ENCODE results near the gene RYR3. TPM values are rescaled to one million over a fixed set of nuclear protein-coding genes. Genes with fewer than 3 reads are reported as not detected.

Gene RYR3
- total RNA-seq, 6 experiments from 2014 or later = not detected

DNA sequence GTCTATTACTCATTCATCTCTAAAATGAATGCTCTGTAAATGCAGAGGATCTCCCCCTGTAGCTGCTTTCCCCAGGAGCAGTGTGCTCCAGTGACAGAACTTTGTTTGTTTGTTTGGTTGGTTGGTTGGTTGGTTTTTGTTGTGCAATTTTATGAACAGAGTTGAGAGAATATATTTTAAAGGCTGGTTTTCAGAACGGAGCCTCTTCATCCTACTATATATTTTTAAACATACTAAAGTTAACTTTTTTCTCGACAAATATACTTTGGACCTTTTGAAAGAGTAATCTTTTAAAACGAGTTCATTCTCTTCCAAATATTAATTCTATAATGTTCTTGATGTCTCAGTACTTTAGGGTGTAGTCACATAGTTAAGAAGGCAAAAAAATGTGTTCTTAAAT, 20.2 kb downstream of the RYR3 start:
- no peaks in the 10 kb centered on the region for H3K36me3 Mint-ChIP-seq (ENCODE audit: low read depth)
- TF ChIP-seq, protein P1, sequence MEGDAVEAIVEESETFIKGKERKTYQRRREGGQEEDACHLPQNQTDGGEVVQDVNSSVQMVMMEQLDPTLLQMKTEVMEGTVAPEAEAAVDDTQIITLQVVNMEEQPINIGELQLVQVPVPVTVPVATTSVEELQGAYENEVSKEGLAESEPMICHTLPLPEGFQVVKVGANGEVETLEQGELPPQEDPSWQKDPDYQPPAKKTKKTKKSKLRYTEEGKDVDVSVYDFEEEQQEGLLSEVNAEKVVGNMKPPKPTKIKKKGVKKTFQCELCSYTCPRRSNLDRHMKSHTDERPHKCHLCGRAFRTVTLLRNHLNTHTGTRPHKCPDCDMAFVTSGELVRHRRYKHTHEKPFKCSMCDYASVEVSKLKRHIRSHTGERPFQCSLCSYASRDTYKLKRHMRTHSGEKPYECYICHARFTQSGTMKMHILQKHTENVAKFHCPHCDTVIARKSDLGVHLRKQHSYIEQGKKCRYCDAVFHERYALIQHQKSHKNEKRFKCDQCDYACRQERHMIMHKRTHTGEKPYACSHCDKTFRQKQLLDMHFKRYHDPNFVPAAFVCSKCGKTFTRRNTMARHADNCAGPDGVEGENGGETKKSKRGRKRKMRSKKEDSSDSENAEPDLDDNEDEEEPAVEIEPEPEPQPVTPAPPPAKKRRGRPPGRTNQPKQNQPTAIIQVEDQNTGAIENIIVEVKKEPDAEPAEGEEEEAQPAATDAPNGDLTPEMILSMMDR (IDR thresholded peaks at IDR 0.05) = no peak
- DNase-seq = no peak
- peaks cover 16% of the 10 kb centered on the region for H3K27me3 Mint-ChIP-seq (ENCODE audit: insufficient read depth)
- no peaks in the 10 kb centered on the region for H3K4me1 Mint-ChIP-seq (ENCODE audit: low read depth)
- H3K4me3 Mint-ChIP-seq = no peak overlapping the region
- no peak overlapping the region for H3K27ac Mint-ChIP-seq
- no peaks in the 10 kb centered on the region for H3K9me3 Mint-ChIP-seq

- no peak for DNase-seq
- no peaks in the 10 kb centered on the region; the same call in 1 of the 2 replicates for H3K9me3 Mint-ChIP-seq
- H3K4me1 Mint-ChIP-seq (ENCODE audit: low read depth) = no peaks in the 10 kb centered on the region
- H3K27ac Mint-ChIP-seq = no peak overlapping the region
- no peak overlapping the region for H3K4me3 Mint-ChIP-seq
- peaks cover 22% of the 10 kb centered on the region for H3K27me3 Mint-ChIP-seq (ENCODE audit: insufficient read depth)
- no peaks in the 10 kb centered on the region for H3K36me3 Mint-ChIP-seq (ENCODE audit: low read depth)
- TF ChIP-seq, protein P1 (IDR thresholded peaks at IDR 0.05) = no peak
Measured at GRCh38 chr15:33341953-33342352, 31.2 kb downstream of the RYR3 start.

DNA sequence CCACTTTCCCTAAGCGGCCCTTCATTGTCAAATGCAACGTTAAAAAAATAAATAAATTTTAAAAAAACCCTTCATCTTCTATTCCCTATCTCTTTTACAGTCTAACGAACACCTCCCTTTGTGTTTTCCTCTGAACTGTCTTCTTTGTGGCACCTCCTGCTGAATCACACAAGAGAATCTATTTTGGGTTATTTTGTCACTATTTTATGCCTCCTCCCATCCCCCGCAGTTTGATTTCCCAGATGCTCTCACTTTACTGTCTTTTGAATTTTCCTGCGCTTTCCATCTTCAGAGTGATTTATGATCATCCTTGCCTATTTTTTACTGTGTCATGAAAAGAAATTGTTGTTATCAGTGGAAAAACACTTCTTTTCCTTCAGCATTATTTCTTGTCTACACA, 32.5 kb downstream of the RYR3 start:
- no peak for DNase-seq
- TF ChIP-seq, protein P1 (IDR thresholded peaks at IDR 0.05) = no peak
- Mint-ChIP-seq H3K36me3 (ENCODE audit: low read depth) (no peaks in the 10 kb centered on the region), H3K27me3 (ENCODE audit: insufficient read depth) (peaks cover 19% of the 10 kb centered on the region), H3K27ac (no peak overlapping the region), H3K4me3 (no peak overlapping the region), H3K9me3 (no peaks in the 10 kb centered on the region; the same call in 1 of the 2 replicates), H3K4me1 (ENCODE audit: low read depth) (no peaks in the 10 kb centered on the region)

GRCh38 chr15:33344111-33344510, 33.3 kb downstream of the RYR3 start:
- H3K9me3 Mint-ChIP-seq = no peaks in the 10 kb centered on the region; the same call in 1 of the 2 replicates
- no peak for DNase-seq
- no peaks in the 10 kb centered on the region for H3K4me1 Mint-ChIP-seq (ENCODE audit: low read depth)
- H3K27ac Mint-ChIP-seq = no peak overlapping the region
- TF ChIP-seq, protein P1 (IDR thresholded peaks at IDR 0.05) = no peak
- no peaks in the 10 kb centered on the region for H3K36me3 Mint-ChIP-seq (ENCODE audit: low read depth)
- no peak overlapping the region for H3K4me3 Mint-ChIP-seq
- peaks cover 15% of the 10 kb centered on the region for H3K27me3 Mint-ChIP-seq (ENCODE audit: insufficient read depth)

DNA sequence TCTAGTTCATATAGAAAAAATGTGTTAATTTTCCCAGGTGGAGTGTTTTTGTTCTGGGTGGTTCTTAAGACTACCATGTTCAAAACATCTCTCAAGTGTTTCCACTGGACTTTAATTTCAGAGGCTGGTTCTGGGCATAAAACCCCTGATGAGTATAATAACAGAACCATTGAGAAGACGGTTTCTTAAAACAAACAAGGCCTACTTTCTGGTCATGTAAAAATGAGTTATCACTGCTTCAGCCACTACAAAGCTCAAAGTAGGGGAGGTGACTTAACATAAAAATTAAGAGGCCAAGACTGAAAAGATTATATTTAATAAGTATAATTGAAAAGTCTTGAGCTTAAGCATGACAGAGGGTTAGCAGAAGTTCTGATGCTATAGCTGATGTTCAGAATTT, 33.8 kb downstream of the RYR3 start:
- TF ChIP-seq, protein P1 (IDR thresholded peaks at IDR 0.05) = no peak
- peaks cover 13% of the 10 kb centered on the region for H3K27me3 Mint-ChIP-seq (ENCODE audit: insufficient read depth)

DNA sequence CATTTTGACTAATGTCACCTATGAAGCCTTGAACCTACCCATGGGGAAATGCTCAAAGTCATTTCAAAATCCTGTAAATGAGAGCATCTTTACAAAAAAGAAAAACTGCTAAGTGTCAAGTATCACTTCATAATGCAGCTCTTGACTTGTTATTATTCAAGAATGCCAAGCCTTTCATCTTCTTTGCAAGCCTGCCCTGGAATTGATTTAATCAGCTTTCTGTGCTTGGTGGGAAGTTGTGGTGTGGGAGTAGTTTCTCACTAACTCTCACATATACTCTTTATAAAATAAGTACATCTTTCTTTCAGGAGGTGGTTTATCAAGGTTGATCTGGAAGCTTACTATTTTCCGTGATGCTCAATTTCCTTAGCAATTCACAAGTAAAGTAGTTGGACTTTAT, 43.6 kb downstream of the RYR3 start:
- Mint-ChIP-seq H3K27ac (no peak overlapping the region), H3K27me3 (ENCODE audit: insufficient read depth) (peaks cover 10% of the 10 kb centered on the region), H3K36me3 (ENCODE audit: low read depth) (no peaks in the 10 kb centered on the region), H3K4me3 (no peak overlapping the region), H3K4me1 (ENCODE audit: low read depth) (no peaks in the 10 kb centered on the region), H3K9me3 (no peaks in the 10 kb centered on the region)
- no peak for DNase-seq
- TF ChIP-seq, protein P1 (IDR thresholded peaks at IDR 0.05) = no peak

More for the DNA sequence above, 33.8 kb downstream of the RYR3 start:
- Mint-ChIP-seq H3K4me3 (no peak overlapping the region), H3K27ac (no peak overlapping the region), H3K36me3 (ENCODE audit: low read depth) (no peaks in the 10 kb centered on the region), H3K9me3 (no peaks in the 10 kb centered on the region; the same call in 1 of the 2 replicates), H3K4me1 (ENCODE audit: low read depth) (no peaks in the 10 kb centered on the region)
- no peak for DNase-seq
